ENCODE measurements around the gene FOXD4.
"Not testable (repeated sequence)": the region's sequence is repeated elsewhere in the genome, so short reads cannot be mapped to it uniquely, and the experiment has no call there.

FOXD4 gene

GRCh38 chr9:117995-118467, at the start of gene FOXD4:
FOXD4 (minus strand) TSS chr9:118417; CDS start chr9:118119, 298 bp downstream.
- DNase-seq: not testable (repeated sequence)

DNA sequence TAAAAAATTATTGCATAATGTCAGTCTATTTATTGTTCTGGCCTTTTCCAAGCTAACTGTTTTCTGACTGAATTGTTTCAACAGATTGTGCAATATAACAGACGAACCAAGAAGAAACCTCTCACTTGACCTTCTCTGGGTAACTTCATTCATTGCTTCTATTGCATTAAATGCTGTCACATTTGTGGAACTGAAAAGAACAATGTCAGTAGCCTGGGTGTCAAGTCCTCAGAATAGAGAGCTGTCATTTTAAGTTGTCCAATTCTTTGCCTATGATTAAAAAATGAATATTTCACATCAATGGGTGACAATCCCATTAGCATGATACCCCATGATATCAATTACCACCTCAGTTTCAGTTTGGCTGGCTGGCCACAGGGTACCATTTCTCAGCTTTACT, 41.7 kb upstream of the FOXD4 start:
- DNase-seq: not testable (repeated sequence)

DNA sequence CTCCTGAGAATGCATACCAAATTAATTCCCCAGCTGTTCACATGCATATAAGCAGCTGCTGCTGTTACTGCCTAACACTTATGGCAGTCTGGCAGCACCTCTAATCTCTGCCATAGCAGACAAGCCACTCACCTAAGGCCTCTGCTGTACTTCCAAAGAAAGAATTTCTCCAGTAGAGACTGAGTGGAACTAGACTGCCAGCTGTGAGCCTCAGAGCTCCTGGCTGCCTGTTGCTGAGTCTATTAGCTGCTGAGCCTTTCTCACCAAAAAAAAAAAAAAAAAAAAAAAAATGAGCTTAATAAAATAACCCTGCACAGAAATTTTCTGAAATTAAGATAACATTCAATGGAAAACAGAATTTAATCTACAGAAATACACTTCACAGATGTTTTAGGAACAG, 33.0 kb upstream of the FOXD4 start:
- not testable (repeated sequence) for DNase-seq

- DNase-seq: not testable (repeated sequence)
These were observed 21.7 kb upstream of the FOXD4 start for GRCh38 chr9:139880-140279.

- DNase-seq: peak; percentile 22 to 32
These were observed 848 bp downstream of the FOXD4 start for GRCh38 chr9:117144-117994.

DNA sequence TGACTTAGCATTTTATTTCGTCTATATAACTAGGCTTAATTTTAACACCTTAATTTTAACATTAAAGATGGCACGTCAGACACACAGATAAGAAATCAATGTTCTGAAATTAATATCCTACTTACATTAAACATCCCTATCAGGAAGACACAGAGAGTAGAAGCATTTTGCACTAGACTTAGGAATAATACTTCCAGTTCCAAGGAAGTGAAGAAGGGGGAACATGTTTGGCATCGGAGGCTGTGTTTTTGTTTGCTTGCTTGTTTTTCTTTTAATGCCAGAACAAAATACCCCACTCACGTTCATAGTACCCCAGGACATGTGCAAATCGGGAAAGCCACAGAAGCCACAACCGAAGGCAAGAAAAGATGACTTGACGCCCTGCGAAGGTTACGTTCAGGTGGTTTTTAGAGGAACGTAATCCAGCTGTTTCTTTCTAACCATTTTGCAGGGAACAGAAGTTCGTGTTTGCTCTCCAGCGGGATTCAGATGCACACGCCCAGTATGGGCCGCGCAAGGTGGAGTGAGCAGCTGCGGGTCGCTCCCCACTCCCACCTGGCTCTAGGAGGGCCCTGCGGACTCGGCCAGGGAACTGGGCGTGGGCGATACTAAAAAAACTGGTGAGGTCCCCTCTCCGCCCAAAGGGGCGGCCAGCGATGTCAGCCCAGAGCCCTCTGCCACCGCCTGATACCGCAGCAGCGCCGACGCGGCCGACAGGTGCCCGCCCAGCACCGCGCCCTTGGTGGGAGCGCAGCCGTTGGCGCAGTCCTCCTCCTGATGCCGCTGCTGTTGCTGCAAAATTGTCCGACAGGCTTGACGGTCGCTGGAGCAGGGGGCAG, 1.8 kb downstream of the FOXD4 start:
- peak in 1 of 2 donors; percentile 15 for DNase-seq

DNA sequence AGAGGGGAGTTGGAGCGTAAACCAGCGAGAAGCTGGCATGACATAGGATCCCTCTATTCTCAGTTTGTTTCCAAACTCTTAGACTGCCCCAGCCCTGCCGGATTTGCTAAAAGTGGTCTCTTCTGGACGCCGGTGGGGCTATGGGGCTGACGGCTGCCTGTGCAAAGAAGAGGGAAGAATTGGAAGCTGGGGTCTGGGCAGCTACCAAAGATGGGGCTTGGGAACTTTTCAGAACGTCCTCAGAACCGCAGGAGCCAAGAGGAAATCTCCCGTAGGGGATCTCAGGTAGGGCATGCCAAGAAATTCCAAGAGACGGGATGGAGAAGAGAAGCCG, 3.1 kb downstream of the FOXD4 start:
- DNase-seq: not testable (repeated sequence)

DNA sequence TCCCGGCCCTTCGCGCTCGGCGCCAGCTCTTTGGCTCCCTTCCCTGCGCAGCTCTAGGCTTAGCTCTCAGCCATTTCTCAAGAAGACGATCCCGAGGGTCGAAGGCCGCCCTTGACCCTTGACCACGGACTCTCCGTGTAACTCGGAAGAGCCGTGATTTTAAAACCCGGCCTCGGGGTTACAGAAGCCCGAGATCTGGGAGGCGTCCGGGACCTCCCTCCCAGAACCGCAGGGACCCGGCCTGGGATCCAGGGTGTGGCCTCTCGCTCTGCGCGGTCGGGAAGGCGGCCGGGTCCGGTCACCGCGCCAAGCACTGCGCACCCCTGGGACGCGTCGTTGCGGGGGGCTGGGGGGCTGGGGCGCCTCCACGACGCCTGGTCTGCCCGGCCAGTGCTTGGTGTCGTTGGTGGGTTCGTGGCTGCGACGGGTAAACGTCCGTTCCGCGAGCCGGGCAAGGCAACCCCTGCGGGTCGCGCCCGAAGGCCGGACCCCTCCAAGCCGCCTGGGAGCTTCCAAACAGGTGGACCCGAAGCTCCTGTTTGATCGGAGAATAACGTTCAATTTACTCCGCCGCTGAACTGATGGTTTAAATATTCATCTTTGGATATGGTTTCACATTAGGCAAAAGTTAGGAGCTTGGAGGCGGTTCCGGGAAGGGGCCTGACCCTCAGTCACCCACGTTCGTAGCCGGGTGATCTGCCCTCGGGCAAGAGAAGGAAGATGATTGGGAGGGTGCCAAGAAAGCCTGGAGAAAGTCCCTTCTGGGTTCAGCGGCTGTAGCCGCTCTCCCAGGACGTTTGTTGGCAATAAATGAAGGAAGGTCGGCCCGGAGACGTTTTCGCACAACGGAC, 3.7 kb downstream of the FOXD4 start:
- DNase-seq: peak in 1 of 2 donors; percentile 10

- DNase-seq: peak; percentile 36 to 40
These were observed 4.5 kb downstream of the FOXD4 start for GRCh38 chr9:113468-114266.

DNA sequence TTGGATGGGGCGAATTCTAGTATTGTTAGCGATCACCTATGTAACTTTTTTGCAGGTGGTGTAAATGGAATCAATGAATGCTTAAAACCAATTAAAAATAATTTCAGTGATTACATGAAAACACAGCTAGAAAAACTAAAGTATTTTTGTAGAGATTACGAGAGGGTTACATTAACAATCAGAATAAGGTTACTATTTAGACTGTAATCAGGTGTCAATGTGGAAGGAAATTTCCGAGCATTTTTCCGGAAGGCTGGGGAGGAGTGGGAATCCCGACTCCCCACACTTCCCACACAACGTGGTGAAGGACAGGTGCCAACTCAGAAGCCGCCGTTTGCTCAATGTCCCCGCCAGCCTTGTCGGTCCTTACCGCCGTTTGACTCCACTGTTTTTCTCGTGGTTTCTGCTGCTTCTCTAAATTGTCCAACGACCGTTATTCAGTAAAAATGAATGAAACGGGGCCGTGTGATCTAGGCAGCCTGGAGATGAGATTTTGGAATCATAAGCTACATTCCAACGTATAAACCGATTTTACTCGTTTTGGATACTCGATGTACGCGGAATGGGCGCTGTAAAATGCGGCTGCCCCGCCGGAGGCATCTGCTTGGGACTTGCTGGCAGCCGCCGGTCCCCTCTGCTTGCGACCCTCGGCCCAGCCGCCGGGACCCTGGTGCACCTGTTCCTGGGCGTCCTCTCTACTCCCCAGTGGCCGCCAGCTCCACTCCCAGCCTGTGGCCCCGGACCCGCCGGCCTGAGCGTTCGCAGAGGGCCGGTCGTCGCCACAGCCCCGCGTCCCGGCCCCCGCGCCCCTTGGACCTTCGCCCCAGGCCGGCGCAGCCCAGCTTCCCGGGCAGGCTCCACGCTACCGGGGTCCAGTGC, 5.4 kb downstream of the FOXD4 start:
- peak in 1 of 2 donors; percentile 11 for DNase-seq

- not testable (repeated sequence) for DNase-seq
These were observed 7.5 kb downstream of the FOXD4 start for GRCh38 chr9:110672-111071.

DNA sequence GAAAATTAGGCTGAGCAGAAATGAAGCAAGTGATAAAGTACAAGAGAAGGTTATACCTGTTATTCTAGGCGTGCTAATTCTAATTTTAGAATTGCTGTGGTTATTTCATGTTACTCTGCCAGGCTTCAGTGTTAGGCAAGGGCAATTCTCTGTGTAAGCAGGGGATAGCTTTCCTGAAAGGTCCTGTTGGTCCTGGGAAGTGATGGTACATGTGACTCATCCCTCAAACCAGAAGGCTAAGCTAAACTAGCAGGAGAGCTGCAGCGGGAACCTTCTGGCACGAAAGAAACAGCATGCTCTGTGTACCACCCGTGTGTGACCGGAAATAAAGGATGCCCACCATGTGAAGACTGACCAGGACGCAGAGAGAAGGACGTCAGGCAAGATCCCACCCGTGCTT, 8.7 kb downstream of the FOXD4 start:
- not testable (repeated sequence) for DNase-seq

- not testable (repeated sequence) for DNase-seq
These were observed 9.3 kb downstream of the FOXD4 start for GRCh38 chr9:108742-109495.

- not testable (repeated sequence) for DNase-seq
These were observed 12.2 kb downstream of the FOXD4 start for GRCh38 chr9:105991-106390.

- DNase-seq: not testable (repeated sequence)
These were observed 17.8 kb downstream of the FOXD4 start for GRCh38 chr9:100430-100829.

GRCh38 chr9:99867-100266, 18.4 kb downstream of the FOXD4 start:
- DNase-seq: not testable (repeated sequence)

GRCh38 chr9:98775-99174, 19.4 kb downstream of the FOXD4 start:
- DNase-seq: not testable (repeated sequence)

DNA sequence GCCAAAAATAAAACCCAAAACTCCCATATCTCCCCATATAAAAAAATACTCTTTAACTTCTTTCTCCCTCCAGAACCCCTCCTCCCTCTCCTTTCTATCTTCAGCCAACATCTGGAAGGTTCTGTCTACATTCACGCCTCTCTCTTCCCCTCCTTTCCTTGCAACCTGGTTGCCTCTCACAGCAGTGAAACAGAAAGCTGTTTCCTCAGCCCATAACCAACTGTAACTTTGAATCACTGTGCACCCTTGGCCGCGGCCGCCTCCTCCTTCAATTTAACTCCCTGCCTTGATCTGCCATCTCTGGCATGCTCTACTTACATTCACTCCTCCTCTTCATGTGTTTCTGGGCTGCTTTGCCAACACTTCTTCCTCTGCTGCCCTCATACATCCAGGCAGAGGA, 23.2 kb downstream of the FOXD4 start:
- DNase-seq: not testable (repeated sequence)

DNA sequence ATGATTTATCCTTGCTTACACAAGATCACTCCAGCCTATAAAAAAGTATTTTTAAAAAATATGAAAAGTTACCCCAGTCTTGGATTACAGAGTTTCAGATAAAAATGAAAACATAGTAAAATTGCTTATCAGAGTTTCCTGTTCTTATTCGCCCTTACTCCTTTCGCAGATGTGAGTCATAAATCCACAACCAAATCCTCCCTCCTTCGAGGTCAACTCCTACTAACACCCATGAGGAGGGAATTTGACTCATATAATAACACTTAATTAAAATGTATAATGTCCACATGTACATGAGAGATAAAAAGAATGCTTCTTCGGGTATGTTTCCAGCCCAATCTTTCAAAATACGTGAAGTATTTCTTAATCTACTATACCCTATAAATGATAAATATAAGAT, 23.9 kb downstream of the FOXD4 start:
- DNase-seq: not testable (repeated sequence)

DNA sequence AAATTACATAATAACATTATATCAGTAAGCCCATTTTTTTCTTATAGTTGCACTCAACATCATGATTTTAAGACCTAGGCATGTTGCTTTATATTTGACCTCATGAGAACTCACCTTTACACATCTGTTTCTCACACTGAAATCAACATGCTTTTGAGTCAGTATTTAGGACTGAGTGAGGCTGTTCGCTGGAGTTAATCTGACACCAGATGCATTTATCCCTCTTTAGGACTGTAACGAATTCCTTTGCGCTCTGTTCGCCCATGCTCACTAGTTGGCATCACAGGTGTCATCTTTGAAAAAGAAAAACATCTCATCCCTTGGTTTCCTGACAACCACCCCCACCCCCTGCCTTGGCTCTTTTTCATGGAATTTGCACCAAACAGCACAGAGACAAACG, 24.3 kb downstream of the FOXD4 start:
- not testable (repeated sequence) for DNase-seq

Data from CD4-positive, alpha-beta T cell treated with Interleukin-4 for 1 hour (primary cell).